Esophagus muscularis mucosa (tissue), 4 donors: Measurements from ENCODE around the gene FCER2. TPM values are rescaled to one million over a fixed set of nuclear protein-coding genes. Genes with fewer than 3 reads are reported as not detected.
A peak's percentile ranks its signal among the peaks of the same experiment; 100 is the strongest.

Experiments used
- DNase-seq: peaks from one replicate; pipeline ENCODE4 v3.0.0-alpha.2; 2017; ENCODE audit errors: extremely low spot score
- H3K27ac ChIP-seq, 4 donors: fragments of 200-600 bp; sonication (generic); replicated peaks in 1 of 4; 1 replicate in 3 of 4; 2 replicates in 1 of 4; pipeline ENCODE4 v1.5.1; 2016 to 2019; ENCODE audit warnings: mild to moderate bottlenecking in 1 of 4
- H3K27me3 ChIP-seq, 4 donors: fragments of 200-600 bp; sonication (generic); one replicate each; pipeline versions ENCODE4 v1.5.1 to v1.6.0; 2016 to 2019
- H3K36me3 ChIP-seq, 4 donors: fragments of 200-600 bp; sonication (generic); one replicate each; pipeline ENCODE4 v1.5.1; 2016 to 2019
- H3K4me1 ChIP-seq, 4 donors: fragments of 200-600 bp; sonication (generic); one replicate each; pipeline ENCODE4 v1.5.1; 2016 to 2019
- H3K4me3 ChIP-seq, 4 donors: fragments of 200-600 bp; sonication (generic); 1 replicate in 2 of 4; 2 replicates in 2 of 4; pipeline ENCODE4 v1.5.1; 2016 to 2019; ENCODE audit warnings: mild to moderate bottlenecking in 4 of 4, moderate library complexity in 1 of 4
- H3K9me3 ChIP-seq, 4 donors: fragments of 200-600 bp; sonication (generic); 1 replicate in 3 of 4; 2 replicates in 1 of 4; pipeline ENCODE4 v1.5.1; 2016 to 2019
- EP300 ChIP-seq: sonication (generic); formaldehyde crosslinking; IDR thresholded peaks from one replicate; pipeline ENCODE4 v1.6.1; 2017; ENCODE audit warnings: antibody characterized with exemption
- POLR2A ChIP-seq: fragments of 450-650 bp; IDR thresholded peaks from one replicate; pipeline ENCODE4 v1.6.1; 2017; ENCODE audit warnings: antibody characterized with exemption, moderate library complexity, mild to moderate bottlenecking, low read depth
- POLR2AphosphoS5 ChIP-seq, 2 donors: sonication (generic); formaldehyde crosslinking; IDR thresholded peaks; one replicate each; pipeline ENCODE4 v1.6.1; 2017; ENCODE audit warnings: antibody characterized with exemption in 2 of 2
- WGBS: methylation state at CpG from one replicate; pipeline ENCODE4 v1.1.5; 2018; 5-methylcytosine and 5-hydroxymethylcytosine counted together
- intact Hi-C: fragments of 100-400 bp; cut with DNase I; formaldehyde crosslinking; loops from one replicate; pipeline ENCODE4 v1.15.1; 2023
- total RNA-seq, 4 donors: library from RNA; depleted of rRNA; stranded (reverse); fragments of >200 nt; gene quantifications; one replicate each; pipeline versions ENCODE4 v1.1.0 to v1.2.1, GENCODE V29; 2016
- TF ChIP-seq, protein P1 (sequence below), 3 experiments: fragments of 200-600 bp in 2 of 3; fragments of 450-650 bp in 1 of 3; sonication (generic) in 2 of 3; IDR thresholded peaks; one replicate each; pipeline ENCODE4 v1.5.1; 2017 to 2019; ENCODE audit warnings: antibody characterized with exemption in 3 of 3, mild to moderate bottlenecking in 2 of 3, moderate library complexity in 1 of 3

The FCER2 gene
- total RNA-seq, 4 donors from 2014 or later = 0.29 TPM; not detected in 3

GRCh38 chr19:7731615-7732014 lies 29.7 kb upstream of the FCER2 start:
- Histone ChIP-seq H3K27me3 (peaks cover 0 to 79% (median 22%) of the 10 kb centered on the region in 4 donors), H3K27ac (no peak overlapping the region), H3K4me1 (peaks cover 0 to 10% (median 5%) of the 10 kb centered on the region in 4 donors), H3K4me3 (no peak overlapping the region), H3K36me3 (no peaks in the 10 kb centered on the region), H3K9me3 (no peaks in the 10 kb centered on the region)
- intact Hi-C loops = no loop called here
- TF ChIP-seq POLR2A = no peak
- TF ChIP-seq, protein P1, sequence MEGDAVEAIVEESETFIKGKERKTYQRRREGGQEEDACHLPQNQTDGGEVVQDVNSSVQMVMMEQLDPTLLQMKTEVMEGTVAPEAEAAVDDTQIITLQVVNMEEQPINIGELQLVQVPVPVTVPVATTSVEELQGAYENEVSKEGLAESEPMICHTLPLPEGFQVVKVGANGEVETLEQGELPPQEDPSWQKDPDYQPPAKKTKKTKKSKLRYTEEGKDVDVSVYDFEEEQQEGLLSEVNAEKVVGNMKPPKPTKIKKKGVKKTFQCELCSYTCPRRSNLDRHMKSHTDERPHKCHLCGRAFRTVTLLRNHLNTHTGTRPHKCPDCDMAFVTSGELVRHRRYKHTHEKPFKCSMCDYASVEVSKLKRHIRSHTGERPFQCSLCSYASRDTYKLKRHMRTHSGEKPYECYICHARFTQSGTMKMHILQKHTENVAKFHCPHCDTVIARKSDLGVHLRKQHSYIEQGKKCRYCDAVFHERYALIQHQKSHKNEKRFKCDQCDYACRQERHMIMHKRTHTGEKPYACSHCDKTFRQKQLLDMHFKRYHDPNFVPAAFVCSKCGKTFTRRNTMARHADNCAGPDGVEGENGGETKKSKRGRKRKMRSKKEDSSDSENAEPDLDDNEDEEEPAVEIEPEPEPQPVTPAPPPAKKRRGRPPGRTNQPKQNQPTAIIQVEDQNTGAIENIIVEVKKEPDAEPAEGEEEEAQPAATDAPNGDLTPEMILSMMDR (IDR thresholded peaks at IDR 0.05) = no peak
- TF ChIP-seq EP300 = no peak
- no peak for TF ChIP-seq POLR2AphosphoS5 (IDR thresholded peaks at IDR 0.05)
- DNase-seq = no peak
- WGBS = 80% methylated on average over 3 of the region's 5 CpGs

- Histone ChIP-seq H3K27me3 (peaks cover 0 to 81% (median 22%) of the 10 kb centered on the region in 4 donors), H3K4me3 (no peak overlapping the region), H3K9me3 (no peaks in the 10 kb centered on the region), H3K4me1 (peaks cover 0 to 10% (median 5%) of the 10 kb centered on the region in 4 donors), H3K27ac (no peak overlapping the region), H3K36me3 (no peaks in the 10 kb centered on the region)
- TF ChIP-seq, protein P1 (IDR thresholded peaks at IDR 0.05) = no peak
- TF ChIP-seq POLR2A = no peak
- no peak for TF ChIP-seq POLR2AphosphoS5 (IDR thresholded peaks at IDR 0.05)
- TF ChIP-seq EP300 = no peak
- 44% methylated on average over 6 of the region's 39 CpGs for WGBS
- intact Hi-C loops = no loop called here
- no peak for DNase-seq
Observed at GRCh38 chr19:7731218-7731595, 29.3 kb upstream of the FCER2 start.

DNA sequence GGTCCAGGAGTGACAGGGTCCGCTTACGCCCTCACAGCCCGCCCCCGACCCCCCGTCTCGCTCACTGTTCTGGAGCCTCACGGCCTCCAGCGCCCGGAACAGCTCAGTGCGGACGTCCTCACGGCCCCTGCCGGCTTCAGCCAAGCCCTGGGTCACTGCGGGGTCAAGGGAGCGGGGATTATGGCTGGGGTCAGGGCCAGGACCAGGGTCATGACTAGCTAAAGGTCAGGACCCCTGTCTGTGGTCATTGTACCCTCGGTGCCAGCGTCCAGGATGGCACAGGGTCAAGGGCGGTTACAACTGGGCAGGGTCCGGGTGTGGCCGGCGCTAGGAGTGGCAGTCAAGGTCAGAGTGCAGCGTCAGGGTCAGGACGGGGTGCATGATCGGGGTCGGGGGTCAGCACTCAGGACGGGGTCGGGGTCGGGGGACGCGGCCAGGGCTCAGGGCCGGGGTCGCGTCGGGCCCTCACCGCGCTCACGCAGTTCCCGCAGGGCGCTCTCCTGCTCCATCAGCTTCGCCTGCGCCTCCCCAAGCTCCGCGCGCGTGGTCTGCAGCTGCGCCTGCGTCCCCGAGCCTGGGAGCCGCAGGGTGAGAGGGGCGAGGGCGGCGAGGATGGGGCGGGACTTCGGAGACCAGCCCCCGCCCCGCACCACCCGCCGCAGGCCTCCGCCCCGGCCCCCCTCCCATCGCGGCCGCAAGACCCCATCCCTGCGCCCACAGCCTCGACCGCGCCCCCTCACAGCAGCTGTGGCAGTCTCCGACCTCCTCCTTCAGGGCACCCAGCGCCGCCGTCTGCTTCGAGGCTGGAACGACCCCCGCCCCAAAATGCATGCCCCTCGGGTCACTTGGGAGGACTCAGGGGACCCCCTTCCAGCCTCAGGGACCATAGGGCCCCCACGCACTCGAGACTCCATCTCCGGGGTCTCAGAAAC lies 28.6 kb upstream of the FCER2 start:
- Histone ChIP-seq H3K9me3 (no peaks in the 10 kb centered on the region), H3K27me3 (peaks cover 0 to 87% (median 22%) of the 10 kb centered on the region in 4 donors), H3K4me1 (peaks cover 0 to 10% (median 5%) of the 10 kb centered on the region in 4 donors), H3K27ac (no peak overlapping the region), H3K36me3 (no peaks in the 10 kb centered on the region), H3K4me3 (peak overlapping the region in 2 of 4 donors; percentile 6 to 10)
- whole genome bisulfite sequencing = 22% methylated on average over 6 of the region's 78 CpGs
- TF ChIP-seq EP300 = no peak
- DNase-seq = no peak
- intact Hi-C loops = no loop called here

DNA sequence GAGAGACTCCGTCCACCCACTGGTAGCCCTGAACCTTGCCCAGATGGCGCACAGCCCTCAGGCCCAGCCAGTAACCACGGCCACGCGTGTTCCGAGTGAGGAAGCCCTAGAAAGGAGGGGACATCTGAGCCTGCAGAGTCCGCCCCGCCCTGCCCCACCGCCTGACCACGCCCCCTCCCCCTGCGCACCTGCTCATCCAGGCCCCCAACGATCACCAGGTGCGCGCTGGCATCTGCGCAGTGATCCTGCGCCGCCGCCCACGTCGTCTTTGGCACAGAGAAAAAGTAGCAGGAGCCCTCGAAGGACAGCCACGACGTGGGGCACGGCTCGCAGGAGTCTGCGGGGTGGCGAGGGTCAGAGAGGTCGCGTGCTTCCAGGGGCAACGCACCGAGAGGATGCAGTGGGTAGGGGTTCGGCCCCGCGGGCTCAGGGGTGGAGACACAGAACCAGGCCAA lies 27.9 kb upstream of the FCER2 start:
- no peaks in the 10 kb centered on the region for H3K36me3 ChIP-seq
- H3K9me3 ChIP-seq = no peaks in the 10 kb centered on the region
- peaks cover 0 to 91% (median 22%) of the 10 kb centered on the region in 4 donors for H3K27me3 ChIP-seq
- no peak overlapping the region for H3K27ac ChIP-seq
- 11% methylated on average over 18 of the region's 34 CpGs for WGBS
- no peak for TF ChIP-seq EP300
- TF ChIP-seq, protein P1 (IDR thresholded peaks at IDR 0.05) = no peak
- TF ChIP-seq POLR2AphosphoS5 (IDR thresholded peaks at IDR 0.05) = no peak
- no peak for TF ChIP-seq POLR2A
- DNase-seq = no peak
- intact Hi-C loops = no loop called here
- H3K4me1 ChIP-seq = peaks cover 0 to 10% (median 5%) of the 10 kb centered on the region in 4 donors
- H3K4me3 ChIP-seq = peak overlapping the region in 2 of 4 donors; percentile 6 to 10

GRCh38 chr19:7729211-7729610 lies 27.3 kb upstream of the FCER2 start:
- peaks cover 0 to 10% (median 5%) of the 10 kb centered on the region in 4 donors for H3K4me1 ChIP-seq
- TF ChIP-seq, protein P1 (IDR thresholded peaks at IDR 0.05) = no peak
- TF ChIP-seq EP300 (no peak), POLR2A (no peak), POLR2AphosphoS5 (IDR thresholded peaks at IDR 0.05) (no peak)
- intact Hi-C loops = no loop called here
- peaks cover 0 to 91% (median 22%) of the 10 kb centered on the region in 4 donors for H3K27me3 ChIP-seq
- H3K27ac ChIP-seq = no peak overlapping the region
- H3K4me3 ChIP-seq = no peak overlapping the region
- 18% methylated on average over 16 of the region's 16 CpGs for WGBS
- no peaks in the 10 kb centered on the region for H3K36me3 ChIP-seq
- DNase-seq = no peak
- H3K9me3 ChIP-seq = no peaks in the 10 kb centered on the region
